Measurements from ENCODE around the gene PSAPL1. TPM values are rescaled to one million over a fixed set of nuclear protein-coding genes. Genes with fewer than 3 reads are reported as not detected.

PSAPL1 gene
- total RNA-seq, 1 donor from 2014 or later, result not detected

DNA sequence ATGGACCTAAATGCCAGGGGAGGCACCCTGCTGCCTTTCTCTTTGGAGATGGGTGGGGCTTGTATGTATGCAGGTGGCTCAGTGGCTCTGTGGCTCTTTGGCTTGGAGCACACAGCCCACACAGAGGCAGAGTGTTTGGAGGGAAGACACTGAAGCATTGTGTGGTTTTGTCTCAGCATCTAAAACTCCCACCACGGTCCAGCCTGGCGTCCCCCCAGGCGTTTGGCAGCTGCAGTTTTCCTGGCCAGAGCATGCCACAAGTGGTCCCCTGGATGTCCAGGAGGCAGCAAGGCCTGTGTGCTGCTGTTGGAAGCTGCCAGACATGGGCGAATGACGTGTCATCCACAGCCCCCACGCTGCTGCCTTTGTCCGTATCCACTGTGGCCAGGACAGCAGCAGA lies 32.2 kb upstream of the PSAPL1 start:
- no peak for DNase-seq (ENCODE audit: low read depth)
- H3K4me3 ChIP-seq (ENCODE audit: low read depth, low read length), result no peak overlapping the region
- TF ChIP-seq CTCF (conservative IDR thresholded peaks at IDR 0.05; ENCODE audit: low read depth, low read length), result no peak

GRCh38 chr4:7466215-7466614 lies 31.5 kb upstream of the PSAPL1 start:
- no peak for TF ChIP-seq CTCF (conservative IDR thresholded peaks at IDR 0.05; ENCODE audit: low read depth, low read length)
- H3K4me3 ChIP-seq (ENCODE audit: low read depth, low read length), result no peak overlapping the region
- DNase-seq (ENCODE audit: low read depth), result no peak

DNA sequence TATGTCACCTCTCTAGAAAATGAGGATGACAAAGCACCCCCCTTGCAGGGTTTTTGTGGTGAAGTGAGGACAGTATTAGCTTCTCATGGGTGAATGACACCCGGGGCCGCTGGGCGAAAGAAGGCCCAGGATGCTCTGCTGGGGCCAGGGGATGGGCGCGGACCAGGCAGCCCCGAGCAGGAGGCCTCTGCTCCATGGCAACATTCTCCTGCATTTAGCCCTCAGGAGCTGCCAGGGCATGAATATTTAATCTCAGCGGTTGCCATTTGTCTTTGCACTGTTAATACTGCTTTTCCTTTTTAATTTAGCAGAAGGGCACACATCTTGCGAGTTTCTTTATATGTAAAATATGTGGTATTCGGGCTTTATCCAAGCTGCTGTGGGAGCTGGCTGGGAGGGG lies 30.3 kb upstream of the PSAPL1 start:
- TF ChIP-seq CTCF (conservative IDR thresholded peaks at IDR 0.05; ENCODE audit: low read depth, low read length), result no peak
- no peak for DNase-seq (ENCODE audit: low read depth)
- H3K4me3 ChIP-seq (ENCODE audit: low read depth, low read length), result no peak overlapping the region

DNA sequence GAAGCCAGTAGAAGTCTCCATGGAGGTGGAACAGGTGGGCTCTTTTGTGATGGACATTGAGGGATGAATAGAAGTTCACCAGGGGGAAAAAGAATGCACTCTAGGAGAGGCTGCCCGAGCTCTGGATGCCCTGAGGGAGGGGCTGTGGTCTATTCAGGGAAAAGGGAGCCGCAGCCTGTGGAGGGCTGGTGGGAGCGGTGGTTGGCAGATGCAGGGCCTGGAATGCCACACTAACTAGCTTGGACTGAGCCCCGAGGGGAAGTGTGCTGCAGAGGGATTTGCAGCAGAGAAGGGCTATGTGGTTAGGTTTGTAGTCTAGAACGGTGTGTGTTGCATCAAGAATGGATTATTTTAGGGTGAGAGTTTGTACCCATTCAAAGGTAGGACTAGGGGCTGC lies 29.5 kb upstream of the PSAPL1 start:
- no peak overlapping the region for H3K4me3 ChIP-seq (ENCODE audit: low read depth, low read length)
- TF ChIP-seq CTCF (conservative IDR thresholded peaks at IDR 0.05; ENCODE audit: low read depth, low read length), result no peak
- DNase-seq (ENCODE audit: low read depth), result no peak

GRCh38 chr4:7463566-7464258 lies 29.0 kb upstream of the PSAPL1 start:
- TF ChIP-seq CTCF (conservative IDR thresholded peaks at IDR 0.05; ENCODE audit: low read depth, low read length), result no peak
- no peak overlapping the region for H3K4me3 ChIP-seq (ENCODE audit: low read depth, low read length)
- no peak for DNase-seq (ENCODE audit: low read depth)

- TF ChIP-seq CTCF (conservative IDR thresholded peaks at IDR 0.05; ENCODE audit: low read depth, low read length), result peak; percentile 16
- no peak overlapping the region for H3K4me3 ChIP-seq (ENCODE audit: low read depth, low read length)
- DNase-seq (ENCODE audit: low read depth), result no peak
Observed at GRCh38 chr4:7462509-7462971, 27.8 kb upstream of the PSAPL1 start.

DNA sequence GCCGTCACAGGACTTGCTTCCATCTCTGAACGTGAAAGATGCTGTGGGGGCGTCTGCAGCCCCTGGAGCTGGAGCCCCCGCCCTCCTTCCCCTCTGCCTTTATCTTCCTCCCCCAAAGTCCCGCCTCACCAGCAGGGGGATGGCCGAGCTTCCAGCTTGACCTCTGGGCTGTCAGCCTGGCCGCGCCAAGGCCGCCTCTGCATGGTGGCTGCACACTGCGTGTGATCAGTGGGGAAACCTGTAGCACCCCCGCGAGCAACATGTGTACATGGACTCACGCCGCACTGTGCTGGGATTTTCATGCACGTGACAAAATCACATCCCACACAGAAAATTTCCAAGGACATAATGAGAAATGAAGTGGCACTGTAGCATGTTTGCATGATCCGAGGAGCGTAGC lies 26.5 kb upstream of the PSAPL1 start:
- DNase-seq (ENCODE audit: low read depth), result no peak
- H3K4me3 ChIP-seq (ENCODE audit: low read depth, low read length), result no peak overlapping the region
- no peak for TF ChIP-seq CTCF (conservative IDR thresholded peaks at IDR 0.05; ENCODE audit: low read depth, low read length)

All from epithelial cell of proximal tubule (primary cell).